Measurements from ENCODE around the gene AQP2. TPM values are rescaled to one million over a fixed set of nuclear protein-coding genes. Genes with fewer than 3 reads are reported as not detected.

Gene AQP2
- total RNA-seq, 2 donors from 2014 or later = 2.7 TPM; not detected in 1

DNA sequence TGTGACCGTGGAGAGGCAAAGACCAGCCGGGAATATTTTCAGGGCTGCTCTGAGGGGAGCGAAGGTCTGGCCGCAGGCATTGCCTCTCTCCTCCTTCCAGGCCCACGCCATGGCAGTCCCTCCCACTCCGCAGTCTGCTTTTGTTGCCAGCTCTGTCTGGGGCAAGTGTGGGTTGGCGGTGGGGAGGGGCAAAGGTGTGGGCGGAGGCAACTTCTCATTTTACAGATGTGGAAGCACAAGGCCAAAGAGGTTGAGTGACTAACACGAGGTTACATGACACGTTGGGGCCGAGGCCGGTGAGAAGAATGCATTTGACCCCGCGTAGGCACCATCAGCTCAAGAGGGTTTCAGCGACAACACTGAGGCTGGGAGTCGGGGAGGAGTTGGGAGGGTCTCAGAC is 40.7 kb upstream of the AQP2 start:
- no peaks in the 10 kb centered on the region for H3K9me3 ChIP-seq
- no peaks in the 10 kb centered on the region for H3K27me3 ChIP-seq (replicated peaks; ENCODE audit: insufficient read depth)
- WGBS = 63% methylated on average over 16 of the region's 16 CpGs
- no peaks in the 10 kb centered on the region for H3K36me3 ChIP-seq
- no peak for DNase-seq (ENCODE audit: low spot score)
- no peaks in the 10 kb centered on the region for H3K4me1 ChIP-seq (replicated peaks)
- TF ChIP-seq, protein P1, sequence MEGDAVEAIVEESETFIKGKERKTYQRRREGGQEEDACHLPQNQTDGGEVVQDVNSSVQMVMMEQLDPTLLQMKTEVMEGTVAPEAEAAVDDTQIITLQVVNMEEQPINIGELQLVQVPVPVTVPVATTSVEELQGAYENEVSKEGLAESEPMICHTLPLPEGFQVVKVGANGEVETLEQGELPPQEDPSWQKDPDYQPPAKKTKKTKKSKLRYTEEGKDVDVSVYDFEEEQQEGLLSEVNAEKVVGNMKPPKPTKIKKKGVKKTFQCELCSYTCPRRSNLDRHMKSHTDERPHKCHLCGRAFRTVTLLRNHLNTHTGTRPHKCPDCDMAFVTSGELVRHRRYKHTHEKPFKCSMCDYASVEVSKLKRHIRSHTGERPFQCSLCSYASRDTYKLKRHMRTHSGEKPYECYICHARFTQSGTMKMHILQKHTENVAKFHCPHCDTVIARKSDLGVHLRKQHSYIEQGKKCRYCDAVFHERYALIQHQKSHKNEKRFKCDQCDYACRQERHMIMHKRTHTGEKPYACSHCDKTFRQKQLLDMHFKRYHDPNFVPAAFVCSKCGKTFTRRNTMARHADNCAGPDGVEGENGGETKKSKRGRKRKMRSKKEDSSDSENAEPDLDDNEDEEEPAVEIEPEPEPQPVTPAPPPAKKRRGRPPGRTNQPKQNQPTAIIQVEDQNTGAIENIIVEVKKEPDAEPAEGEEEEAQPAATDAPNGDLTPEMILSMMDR (IDR thresholded peaks at IDR 0.05) = no peak
- no peak for TF ChIP-seq POLR2A (IDR thresholded peaks at IDR 0.05)
- intact Hi-C loops (cut with DNase I) = no loop called here
- no peak overlapping the region for H3K27ac ChIP-seq
- no peak overlapping the region for H3K4me3 ChIP-seq

DNA sequence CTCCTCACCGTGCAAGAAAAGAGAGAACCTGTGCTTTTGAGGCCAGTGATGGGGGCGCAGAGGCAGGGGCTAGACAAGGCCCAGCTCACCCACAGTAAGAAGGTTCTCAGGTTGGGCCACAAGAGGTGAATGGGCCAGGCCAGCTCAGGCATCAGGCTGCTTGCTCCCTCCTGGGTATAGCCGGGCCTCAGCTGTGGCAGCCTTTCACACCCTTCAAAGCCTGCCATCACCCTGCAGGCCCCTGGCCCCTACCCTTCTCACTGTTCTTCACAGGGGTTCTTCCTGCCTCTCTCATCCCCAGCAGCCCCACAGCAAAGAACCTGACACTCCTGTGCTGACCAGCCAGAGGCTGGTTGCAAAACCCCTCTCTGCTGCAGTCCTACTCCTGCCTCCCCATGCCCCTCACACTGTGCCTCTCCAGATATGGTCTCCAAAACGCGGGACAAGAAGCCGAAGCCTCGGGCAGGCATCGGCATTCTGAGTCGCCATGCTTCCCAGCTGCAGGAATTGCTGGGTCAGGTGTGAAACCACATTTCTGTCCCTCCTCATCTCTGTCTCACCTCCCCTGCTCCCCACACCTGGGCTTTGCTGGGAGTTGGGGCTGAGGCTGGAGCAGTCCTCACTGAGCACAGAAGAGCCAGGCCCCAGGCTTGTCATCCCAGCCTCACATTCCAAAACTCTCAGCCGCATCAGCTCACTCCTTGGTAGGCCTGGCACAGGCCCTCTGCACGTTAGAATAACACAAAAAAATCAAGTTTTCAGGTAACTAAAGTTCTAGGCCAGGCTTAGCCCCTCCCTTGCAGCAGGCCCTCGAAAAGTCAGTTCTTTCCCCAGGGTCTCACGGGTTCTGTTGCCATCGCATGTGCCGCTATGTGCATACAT is 40.0 kb upstream of the AQP2 start:
- H3K36me3 ChIP-seq = no peaks in the 10 kb centered on the region
- no peaks in the 10 kb centered on the region for H3K27me3 ChIP-seq (replicated peaks; ENCODE audit: insufficient read depth)
- 97% methylated on average over 15 of the region's 15 CpGs for WGBS
- no peak overlapping the region for H3K27ac ChIP-seq
- TF ChIP-seq, protein P1 (IDR thresholded peaks at IDR 0.05) = no peak
- TF ChIP-seq POLR2AphosphoS5 (IDR thresholded peaks at IDR 0.05) = no peak
- no peak for TF ChIP-seq POLR2A (IDR thresholded peaks at IDR 0.05)
- intact Hi-C loops (cut with DNase I) = no loop called here
- no peaks in the 10 kb centered on the region for H3K9me3 ChIP-seq
- no peak for DNase-seq (ENCODE audit: low spot score)
- no peak overlapping the region for H3K4me3 ChIP-seq
- no peaks in the 10 kb centered on the region for H3K4me1 ChIP-seq (replicated peaks)

DNA sequence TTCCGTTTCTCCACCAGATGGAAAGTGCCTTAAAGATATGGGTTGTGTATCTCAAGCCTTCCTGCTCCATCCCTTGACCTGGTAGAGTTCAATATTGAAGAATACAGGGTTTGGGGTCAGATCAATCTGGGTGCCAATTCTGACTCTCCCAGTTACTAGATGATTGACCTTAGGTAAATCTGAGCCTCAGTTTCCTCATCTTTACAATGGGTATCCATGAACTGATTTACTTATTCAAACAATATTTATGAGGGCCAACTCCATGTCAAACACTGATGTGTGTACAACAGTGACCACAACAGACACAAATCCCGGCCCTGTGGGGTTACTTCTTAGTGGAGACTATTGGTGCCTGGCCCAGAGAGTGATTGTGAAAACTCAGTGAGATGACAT is 39.3 kb upstream of the AQP2 start:
- no peak overlapping the region for H3K4me3 ChIP-seq
- 95% methylated on average over 2 of the region's 2 CpGs for WGBS
- H3K27ac ChIP-seq = no peak overlapping the region
- no peaks in the 10 kb centered on the region for H3K4me1 ChIP-seq (replicated peaks)
- no peaks in the 10 kb centered on the region for H3K27me3 ChIP-seq (replicated peaks; ENCODE audit: insufficient read depth)
- intact Hi-C loops (cut with DNase I) = no loop called here
- TF ChIP-seq POLR2A (IDR thresholded peaks at IDR 0.05) (no peak), POLR2AphosphoS5 (IDR thresholded peaks at IDR 0.05) (no peak)
- TF ChIP-seq, protein P1 (IDR thresholded peaks at IDR 0.05) = no peak
- DNase-seq (ENCODE audit: low spot score) = no peak
- no peaks in the 10 kb centered on the region for H3K36me3 ChIP-seq
- H3K9me3 ChIP-seq = no peaks in the 10 kb centered on the region

DNA sequence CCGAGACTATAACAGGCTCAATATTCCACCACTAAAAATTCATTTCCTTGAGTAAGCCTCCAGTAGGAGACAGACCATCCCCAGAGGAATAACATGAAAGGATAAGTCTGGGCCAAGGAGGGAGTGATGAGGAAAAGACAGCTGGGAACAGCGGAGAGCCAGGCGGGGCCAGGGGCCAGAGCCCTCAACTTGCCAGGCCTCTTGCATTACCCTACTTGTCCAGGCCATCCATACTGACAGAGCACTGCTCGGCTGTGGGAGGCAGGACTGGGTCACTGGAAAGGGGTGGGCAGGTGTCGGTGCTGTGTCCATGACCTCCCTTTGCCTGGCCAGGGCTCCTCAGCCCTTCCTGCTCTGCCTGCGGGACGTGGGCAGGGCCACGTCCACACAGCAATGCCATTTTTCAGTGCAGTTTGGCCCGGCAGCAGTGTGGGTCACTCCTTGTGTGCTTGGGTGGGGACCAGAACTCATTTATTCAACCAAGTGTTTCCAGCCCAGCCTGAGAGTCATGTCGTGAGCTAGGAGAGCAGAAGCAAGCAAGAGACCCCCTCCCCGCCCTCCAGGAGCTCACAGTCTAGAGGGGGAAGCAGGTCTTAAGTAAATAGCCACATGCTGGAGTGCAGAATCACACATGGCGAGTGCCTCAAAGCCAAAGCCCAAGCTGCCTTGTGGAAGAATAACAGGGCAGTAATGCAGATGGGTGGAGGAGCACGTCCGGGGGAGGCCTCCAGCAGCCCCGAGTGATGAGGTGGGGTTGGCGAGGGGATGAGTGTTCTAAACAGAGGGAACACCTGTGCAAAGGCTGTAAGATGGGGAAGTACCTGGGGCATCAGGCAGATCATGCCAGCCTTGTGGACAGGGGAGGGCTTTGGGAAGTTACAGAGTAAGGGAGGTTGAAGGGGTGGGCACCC is 37.9 kb upstream of the AQP2 start:
- intact Hi-C loops (cut with DNase I) = no loop called here
- Histone ChIP-seq H3K27ac (no peak overlapping the region), H3K9me3 (no peaks in the 10 kb centered on the region), H3K27me3 (replicated peaks; ENCODE audit: insufficient read depth) (no peaks in the 10 kb centered on the region), H3K4me3 (no peak overlapping the region), H3K4me1 (replicated peaks) (no peaks in the 10 kb centered on the region), H3K36me3 (no peaks in the 10 kb centered on the region)
- 97% methylated on average over 15 of the region's 16 CpGs for WGBS
- DNase-seq (ENCODE audit: low spot score) = no peak
- TF ChIP-seq, protein P1 (IDR thresholded peaks at IDR 0.05) = no peak

Measured in prostate gland (tissue), 2 donors.